GM19035 (cell line): ENCODE measurements around the gene ARHGEF28.

Experiments used
- ATAC-seq: cut with Tn5 transposase; IDR thresholded peaks from one replicate; pipeline ENCODE4 v1.9.1; 2021; ENCODE audit not compliant: unreplicated experiment

ARHGEF28 gene

GRCh38 chr5:73776405-73776804 lies 150.4 kb downstream of the ARHGEF28 start:
- no peak for ATAC-seq

GRCh38 chr5:73777192-73777591 lies 151.2 kb downstream of the ARHGEF28 start:
- ATAC-seq, result no peak

GRCh38 chr5:73780302-73781080 lies 154.5 kb downstream of the ARHGEF28 start:
- ATAC-seq, result no peak

GRCh38 chr5:73781107-73781768 lies 155.2 kb downstream of the ARHGEF28 start:
- ATAC-seq, result no peak

- ATAC-seq, result no peak
Measured at GRCh38 chr5:73783828-73784227, 157.8 kb downstream of the ARHGEF28 start.

- no peak for ATAC-seq
Measured at GRCh38 chr5:73786043-73786831, 160.2 kb downstream of the ARHGEF28 start.

- no peak for ATAC-seq
Measured at GRCh38 chr5:73789851-73790281, 163.9 kb downstream of the ARHGEF28 start.

- ATAC-seq, result no peak
Measured at GRCh38 chr5:73791389-73791788, 165.4 kb downstream of the ARHGEF28 start.

GRCh38 chr5:73792687-73793320 lies 166.8 kb downstream of the ARHGEF28 start:
- no peak for ATAC-seq

GRCh38 chr5:73793911-73794310 lies 167.9 kb downstream of the ARHGEF28 start:
- no peak for ATAC-seq

GRCh38 chr5:73796164-73797131 lies 170.5 kb downstream of the ARHGEF28 start:
- peak; percentile 50 for ATAC-seq

- ATAC-seq, result no peak
Measured at GRCh38 chr5:73797132-73797510, 171.1 kb downstream of the ARHGEF28 start.

- no peak for ATAC-seq
Measured at GRCh38 chr5:73799401-73799972, 173.5 kb downstream of the ARHGEF28 start.

GRCh38 chr5:73801686-73802085 lies 175.7 kb downstream of the ARHGEF28 start:
- ATAC-seq, result no peak

- ATAC-seq, result no peak
Measured at GRCh38 chr5:73805449-73805848, 179.5 kb downstream of the ARHGEF28 start.

GRCh38 chr5:73808911-73809310 lies 182.9 kb downstream of the ARHGEF28 start:
- no peak for ATAC-seq

GRCh38 chr5:73810429-73810828 lies 184.4 kb downstream of the ARHGEF28 start:
- no peak for ATAC-seq

GRCh38 chr5:73812457-73812856 lies 186.5 kb downstream of the ARHGEF28 start:
- no peak for ATAC-seq

- no peak for ATAC-seq
Measured at GRCh38 chr5:73812962-73813588, 187.1 kb downstream of the ARHGEF28 start.
